HG03354 (cell line): Measurements from ENCODE around the gene FYB1.

ENCODE experiments used
- ATAC-seq: cut with Tn5 transposase; IDR thresholded peaks from one replicate; pipeline ENCODE4 v1.9.1; 2021; ENCODE audit warnings: mild to moderate bottlenecking; ENCODE audit not compliant: unreplicated experiment, poor library complexity, severe bottlenecking

Gene FYB1

DNA sequence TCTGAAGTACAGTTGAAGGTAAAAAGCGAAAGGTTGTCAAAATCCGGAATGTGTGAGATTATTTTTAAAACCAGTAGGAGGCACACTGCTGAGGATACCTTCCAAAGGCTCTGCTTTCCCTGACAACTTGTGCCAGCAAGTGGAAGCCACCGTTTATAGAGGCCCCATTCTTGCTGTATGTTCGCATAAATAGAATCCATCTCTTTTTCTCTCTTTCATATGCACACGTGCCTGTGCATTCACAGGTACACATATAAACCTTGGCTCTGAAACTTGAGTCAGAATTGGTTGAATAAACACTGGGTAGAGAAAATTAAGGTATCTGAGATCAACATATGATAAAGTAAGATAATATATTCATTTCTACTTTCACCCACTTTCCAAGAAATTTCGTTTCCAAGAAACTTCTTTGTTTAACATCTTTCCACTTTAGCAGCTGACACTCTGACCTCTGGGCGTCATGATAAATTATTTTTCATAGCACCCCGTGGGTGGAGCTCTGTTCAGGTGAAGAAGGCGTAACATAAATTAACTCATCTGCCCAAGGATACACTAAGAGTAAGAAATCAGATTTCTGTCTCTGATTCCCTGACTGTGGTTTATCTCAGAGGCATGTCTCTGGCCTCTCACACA is 81.4 kb downstream of the FYB1 start:
- no peak for ATAC-seq

DNA sequence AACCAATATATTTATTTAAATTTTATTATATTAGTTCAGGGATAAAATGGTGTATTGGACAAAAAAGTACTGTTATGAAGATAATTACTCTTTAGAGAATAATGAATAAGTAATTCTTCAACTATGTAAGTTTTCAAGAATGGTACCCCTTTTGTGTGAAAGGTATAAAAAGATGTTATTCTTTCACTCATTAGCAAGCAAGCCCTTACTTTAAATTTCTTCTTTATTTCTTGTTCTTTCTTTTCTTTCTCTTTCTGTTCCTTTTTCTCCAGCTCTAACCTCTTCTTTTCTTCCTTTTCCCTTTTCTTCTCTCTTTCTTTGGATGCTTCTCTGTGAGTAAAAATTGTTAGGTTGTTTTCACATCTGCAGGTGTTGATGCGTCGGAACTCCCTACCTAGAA is 82.0 kb downstream of the FYB1 start:
- ATAC-seq = no peak

DNA sequence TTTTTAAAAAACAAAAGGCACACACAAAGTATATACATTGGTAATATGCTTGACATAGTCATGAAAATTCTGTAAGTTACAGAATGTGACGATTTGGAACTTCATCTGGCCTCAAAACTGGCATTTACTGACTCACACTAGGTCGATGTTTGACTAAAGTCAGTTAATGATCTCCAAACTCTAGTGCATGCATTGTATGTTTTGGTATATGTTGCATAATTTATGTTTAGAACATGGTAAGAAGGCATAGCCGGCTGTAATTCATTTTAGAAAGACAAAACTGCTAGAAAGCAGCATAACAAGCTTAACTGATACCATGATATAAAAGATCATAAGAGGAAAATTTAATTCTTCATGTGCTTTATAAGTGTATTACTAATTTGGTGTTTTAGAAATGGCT is 86.6 kb downstream of the FYB1 start:
- peak; percentile 58 for ATAC-seq

DNA sequence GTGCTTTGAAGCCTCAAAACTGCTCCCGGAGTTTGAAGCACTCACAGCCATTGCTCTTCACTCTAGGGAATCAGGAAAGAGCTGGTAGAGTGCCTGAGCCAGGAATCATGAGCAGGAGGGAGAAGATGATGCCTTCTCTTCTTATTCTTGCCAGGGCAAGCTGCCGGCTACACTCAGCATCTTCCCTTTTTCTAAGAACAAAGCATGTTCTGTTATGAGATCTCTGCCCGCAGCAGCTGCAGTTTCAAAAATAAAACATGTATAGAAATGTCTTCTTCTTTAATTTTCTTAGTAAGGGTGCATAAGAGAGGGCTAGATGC is 87.3 kb downstream of the FYB1 start:
- no peak for ATAC-seq

DNA sequence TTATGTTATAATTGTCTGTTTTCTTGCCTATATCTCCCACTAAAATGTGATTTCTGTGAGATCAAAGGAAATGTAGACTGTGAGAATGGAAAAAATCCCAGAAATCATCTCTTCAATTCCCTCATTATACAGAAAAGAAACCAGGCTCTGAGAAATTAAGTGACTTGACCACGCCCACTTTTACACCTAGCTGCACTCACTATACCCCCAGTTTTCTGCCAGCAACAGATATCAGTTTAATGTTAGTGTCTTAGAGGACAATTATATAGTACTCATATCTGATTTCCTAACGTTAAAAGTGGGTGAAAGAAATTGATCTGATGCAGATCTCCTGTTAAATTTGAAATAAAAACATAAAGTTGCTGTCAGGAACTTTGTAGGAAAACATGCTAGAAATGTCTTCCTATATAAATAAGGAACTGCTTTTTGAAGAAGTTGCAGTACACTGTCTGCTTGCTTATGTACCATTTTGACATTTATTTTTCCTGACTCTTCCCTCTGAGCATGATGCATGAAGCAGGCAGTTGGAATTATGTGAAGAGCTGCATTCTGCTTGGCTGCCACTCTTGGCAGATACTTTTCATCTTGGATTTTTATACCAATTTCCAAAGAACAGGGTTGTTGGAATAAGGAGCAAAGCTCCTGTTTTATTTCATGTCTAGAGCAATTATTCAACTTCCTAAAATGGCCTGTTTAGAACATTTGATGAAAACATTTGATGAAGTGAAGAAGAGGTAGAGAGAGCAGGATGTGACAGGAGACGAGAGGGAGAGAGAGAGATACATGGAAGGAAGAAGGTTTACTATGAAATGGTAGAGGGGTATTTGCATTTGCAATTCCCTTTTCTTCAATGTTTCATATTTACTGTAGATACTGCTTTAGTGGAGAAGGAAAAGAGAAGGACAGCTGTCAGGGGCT is 87.9 kb downstream of the FYB1 start:
- no peak for ATAC-seq

DNA sequence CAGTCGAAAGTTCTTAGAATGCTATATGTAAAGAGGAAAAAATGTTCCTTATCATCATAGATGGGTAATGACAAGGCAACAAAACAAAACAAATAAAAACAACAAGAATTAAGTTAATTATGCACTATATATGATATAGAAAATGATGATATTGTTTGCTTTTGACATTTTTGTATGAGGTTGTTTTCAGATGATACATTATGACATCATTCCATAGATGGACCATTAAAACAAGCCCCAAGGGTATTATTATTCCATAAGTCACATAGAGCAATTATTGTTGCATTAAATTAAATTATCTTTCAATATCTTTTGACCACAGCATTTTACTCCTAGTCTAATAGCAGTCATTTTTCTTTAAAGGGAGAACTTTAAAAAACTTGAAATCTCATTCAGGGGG is 88.6 kb downstream of the FYB1 start:
- ATAC-seq = no peak

DNA sequence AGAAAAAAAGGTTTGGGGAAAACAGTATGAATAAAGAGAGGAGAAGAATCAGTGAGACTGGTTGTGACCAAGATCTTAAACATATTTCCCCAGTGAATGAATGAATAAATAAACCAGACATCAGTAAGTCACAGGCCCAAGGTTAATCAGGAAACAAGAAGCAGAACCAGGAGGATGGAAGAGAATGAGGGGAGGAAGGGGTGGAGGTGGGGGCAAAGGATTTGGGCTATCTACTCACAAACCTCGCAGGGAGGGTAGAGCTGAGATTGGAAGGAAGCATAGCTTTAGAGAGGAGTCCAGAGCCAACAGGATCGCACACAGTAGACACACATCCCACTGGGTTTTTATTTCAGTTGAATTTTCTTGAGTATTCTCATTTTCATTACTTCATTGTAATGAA is 97.4 kb downstream of the FYB1 start:
- ATAC-seq = no peak

DNA sequence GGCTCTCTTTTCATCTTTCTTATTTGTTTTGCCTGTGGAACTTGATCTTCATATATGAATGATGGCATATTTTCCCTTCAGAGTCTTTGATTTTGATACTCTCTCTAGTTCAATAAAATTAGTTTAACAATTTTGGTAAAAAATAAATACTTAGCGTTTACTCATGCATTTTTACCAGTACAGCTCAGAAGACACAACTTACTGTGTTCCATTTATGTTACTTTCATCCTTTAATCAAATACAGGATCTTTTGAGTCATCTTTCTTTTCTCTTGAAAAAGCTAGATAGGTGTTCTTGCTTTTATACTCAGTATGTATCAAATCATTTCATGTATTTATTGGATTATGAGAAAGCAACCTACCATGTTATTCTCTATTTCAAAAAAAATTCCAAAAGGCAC is 98.0 kb downstream of the FYB1 start:
- ATAC-seq = no peak

DNA sequence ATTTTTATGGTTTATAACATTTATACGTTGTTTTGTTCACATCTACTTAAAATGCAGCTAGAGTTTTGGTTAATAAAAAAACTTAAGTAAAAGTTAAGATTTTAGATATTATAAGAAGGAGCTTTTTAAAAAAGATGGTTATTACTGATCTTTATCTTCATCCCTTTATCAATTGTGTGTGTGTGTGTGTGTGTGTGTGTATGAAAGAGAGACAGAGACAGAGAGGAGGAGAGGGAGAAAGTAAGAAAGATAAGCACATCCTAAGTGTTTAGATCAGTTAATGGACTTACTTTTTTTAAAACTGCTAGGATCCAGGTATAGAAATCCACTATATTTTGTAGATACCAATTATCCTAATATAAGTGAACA is 99.3 kb downstream of the FYB1 start:
- no peak for ATAC-seq

DNA sequence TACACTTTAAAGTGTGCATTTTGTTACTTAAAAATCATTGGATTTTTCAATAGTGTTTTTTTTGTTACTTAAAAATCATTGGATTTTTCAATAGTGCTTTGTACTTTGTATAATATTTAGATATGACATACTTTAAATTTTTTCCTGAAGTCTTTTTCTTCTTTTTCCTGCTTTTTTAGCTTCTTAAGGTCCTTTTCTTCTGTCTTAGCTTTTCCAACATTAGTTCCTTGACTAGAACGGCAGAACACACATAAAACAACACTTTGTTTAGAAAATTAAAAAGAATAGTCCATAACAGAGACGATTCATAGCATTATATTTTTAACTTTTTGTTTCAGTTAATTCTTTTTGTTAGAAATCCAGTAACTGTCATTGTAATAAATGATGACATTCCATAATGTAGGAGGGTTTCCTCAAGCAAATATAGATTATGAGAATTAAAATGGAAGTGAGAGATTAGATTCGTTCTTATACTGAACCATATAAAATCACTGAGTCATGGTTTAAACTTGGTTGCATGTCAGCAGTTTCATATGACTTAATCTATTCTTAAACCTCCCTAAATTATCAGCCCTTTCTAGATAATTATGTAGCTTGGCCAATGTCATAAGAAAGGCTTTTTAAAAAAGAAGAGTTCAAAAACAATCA is 99.8 kb downstream of the FYB1 start:
- no peak for ATAC-seq

DNA sequence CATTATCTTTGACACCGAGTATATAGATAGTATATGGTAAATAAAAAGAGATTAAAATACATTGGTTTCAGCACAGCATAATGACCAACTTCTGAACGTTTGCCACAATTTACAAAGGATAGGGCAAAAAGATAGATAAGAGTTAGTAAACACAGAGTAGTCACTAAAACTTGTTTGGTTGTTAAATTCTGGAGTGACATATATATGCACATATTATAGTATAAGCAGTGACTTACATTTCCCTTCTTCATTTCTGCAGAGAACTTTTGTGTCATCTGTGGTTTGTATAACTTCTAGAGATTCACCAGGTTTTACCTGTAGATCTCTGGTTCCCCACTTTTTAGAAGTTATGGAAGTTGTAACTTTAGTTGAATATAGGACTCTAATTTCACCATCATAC is 100.7 kb downstream of the FYB1 start:
- ATAC-seq = no peak

DNA sequence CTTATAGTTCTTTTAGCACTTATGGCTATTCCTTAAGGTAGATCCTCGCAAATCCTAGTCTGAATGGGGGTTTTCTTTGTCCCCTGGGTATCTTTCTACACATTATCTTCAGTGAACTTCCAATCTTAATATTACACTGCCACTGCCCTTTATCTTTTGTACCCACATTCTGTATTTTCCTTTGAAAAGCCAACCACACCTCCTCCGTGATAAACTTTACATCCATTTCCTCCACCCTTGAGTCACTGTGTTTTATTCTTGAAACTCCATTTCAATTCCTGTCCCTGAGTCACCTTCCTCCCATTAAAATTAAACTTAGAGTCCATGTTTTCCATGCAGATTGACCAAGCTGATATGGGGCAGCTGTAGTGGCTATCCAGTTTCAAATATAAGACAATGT is 102.0 kb downstream of the FYB1 start:
- ATAC-seq = no peak

DNA sequence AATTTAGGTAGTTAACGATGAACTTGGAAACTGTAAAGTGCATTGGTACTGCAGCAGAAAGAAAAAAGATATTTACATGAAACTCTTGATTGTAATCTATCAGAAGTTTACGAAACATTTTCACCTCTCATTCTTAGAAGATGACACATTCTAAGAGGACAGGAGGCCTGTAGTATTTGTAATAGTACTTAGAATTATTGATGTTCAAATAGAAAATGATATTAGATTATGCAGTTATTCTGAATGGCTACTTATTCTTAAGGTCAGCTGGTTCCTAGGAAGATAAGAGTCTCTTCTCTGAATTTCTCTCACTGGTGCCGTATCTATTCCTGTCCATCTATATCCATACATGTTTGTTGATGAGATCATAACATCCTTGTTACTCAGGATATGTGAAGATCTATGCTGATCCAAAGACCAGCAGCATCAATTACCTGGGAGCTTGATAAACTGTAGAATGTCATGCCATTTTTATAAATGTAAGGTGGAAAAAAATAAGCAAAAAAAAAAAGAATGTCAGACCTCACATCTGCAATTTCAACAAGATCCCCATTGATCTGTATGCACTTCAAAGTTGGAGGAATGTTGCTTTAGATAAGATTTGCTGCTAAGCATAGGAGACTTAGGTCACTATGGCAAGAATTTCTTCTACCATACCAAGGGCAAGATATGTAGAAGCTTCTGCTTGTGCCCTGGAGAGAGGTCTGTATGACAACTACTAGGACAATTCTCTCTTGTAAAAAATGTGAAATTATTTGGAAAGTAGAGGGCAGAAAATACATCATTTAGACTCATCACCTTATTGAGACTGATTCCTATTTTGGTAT is 102.8 kb downstream of the FYB1 start:
- ATAC-seq = no peak

DNA sequence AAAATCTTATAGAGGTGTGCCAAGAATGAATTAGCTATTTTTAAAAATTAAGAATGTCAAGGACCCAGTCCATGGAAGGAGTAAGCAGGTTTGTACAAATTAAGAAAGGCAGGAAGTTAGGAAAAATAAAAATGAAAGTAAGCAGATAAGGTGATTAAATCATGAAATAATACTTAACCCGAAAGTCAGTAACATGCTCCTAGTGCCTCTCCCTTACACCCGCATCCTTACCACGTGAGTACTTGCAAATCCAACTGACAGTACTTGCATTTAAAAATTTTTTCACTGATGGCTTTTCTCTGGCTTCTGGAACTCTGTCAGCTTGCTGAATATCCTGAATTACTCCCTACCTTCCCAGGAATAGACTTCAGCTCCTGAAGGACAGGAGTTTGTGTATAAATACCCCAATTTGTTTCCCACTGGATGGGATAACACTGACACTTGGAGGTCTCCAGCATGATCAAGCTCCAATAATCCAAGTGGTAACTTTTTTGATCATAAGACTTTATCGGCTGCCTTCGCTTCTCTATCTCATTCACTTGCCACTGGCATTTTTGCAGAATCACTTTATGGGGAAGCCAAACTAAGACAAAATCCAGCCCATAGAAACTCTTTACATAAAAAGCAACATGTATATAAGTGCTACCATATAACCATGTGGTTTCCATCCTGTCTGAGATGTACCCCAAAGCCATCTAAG is 103.6 kb downstream of the FYB1 start:
- ATAC-seq = no peak

DNA sequence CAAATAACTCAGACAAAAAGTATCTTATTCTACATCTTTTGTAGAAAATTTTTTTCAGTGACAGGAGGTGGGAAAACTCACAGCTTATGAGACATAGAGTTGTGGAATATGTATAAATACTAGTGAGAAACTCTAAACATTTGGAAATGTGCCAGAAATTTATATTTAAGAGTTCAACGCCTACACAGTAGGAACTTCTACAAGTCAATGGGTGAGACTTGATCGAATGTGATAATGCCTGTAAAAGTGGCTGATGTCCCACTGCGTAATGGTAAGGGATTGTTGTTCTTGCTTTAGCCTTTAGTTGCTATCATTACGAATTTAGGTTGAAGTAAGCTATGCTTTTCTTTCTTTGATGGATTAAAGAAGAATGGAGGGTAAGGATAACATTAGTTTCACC is 105.2 kb downstream of the FYB1 start:
- no peak for ATAC-seq

DNA sequence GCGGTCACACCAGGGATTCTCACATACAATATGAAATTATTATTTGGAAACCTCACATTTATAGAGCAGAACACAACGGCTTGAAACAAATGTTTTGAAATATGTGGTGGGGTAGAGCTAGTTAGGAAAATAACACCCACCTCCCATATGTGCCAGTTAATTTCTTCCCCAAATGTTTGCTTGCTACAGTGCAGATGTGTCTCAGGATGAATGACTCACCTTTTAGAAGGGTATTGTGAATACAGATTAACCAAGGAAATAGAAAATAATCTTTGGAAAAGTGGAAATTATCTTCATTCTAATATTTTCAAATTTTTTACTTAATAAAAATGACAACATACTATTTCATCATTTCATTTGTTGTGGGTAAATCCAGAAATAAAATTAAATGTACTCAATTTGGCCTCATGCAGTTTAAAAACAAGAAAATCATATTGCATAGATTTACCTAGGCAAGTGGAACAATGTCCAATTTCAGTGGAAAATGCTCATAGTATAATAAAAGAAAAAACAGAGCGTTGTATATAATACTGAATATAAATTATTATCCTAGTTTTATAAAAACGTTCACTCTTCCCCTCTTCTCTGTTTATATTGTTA is 105.9 kb downstream of the FYB1 start:
- no peak for ATAC-seq

DNA sequence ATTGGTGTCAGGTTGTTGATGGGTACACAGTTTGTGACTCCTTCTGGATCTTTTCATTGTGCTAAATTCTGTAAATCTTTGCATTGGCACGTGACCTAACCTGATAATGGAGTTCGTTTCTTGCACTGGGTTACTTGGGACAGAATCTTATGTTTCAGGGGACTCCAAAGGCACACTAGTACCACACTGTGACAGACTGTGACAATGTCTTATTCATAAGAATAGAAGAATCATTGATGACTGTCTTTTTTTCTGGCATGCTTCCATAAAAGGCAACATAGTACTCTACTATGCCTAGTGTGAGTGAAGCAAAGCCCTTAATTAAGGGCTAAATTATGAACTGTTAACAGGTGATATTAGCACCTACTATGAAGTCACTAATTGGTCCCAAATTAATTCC is 109.8 kb downstream of the FYB1 start:
- ATAC-seq = no peak

DNA sequence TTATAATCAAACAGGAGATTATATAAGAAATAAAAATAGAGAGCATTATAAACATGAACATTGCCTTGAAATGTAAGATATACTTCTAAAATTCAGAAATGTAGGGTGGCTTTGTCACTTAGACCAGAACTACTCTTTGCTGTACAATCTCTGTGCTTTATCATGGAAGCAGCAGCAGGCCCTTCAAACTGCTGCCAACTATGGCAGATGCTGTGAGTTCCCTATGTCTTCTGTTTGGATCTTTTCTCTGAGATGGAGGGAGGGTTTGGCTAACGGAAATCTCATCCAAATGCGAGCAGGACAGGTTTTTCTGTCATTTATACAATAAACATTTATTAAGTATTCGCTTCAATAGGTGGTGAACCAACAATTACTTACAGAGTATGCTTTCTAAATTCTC is 110.4 kb downstream of the FYB1 start:
- ATAC-seq = no peak

DNA sequence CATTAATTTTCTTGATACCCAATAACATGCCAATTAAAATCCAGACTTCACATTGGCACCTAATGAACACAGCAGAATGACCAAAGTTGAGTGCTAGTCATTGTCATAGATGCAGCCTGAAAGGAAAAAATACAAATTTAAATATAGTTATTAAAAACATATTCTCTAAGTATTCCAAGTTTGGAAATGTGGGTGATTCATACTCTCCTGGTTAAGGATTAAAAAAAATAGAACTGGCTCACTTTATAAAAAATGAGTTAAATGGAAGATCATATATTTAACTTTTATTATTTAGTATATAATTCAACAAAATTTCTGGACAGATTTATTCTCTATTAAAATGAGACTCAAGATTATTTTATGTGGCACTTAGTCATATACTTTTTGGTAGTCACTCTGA is 112.0 kb downstream of the FYB1 start:
- ATAC-seq = no peak
